Neuronal stem cell (in vitro differentiated cells): ENCODE data around the gene IQCE.

ENCODE experiments used
- DNase-seq: peaks from one replicate; pipeline ENCODE4 v3.0.0-alpha.2; 2013; ENCODE audit warnings: low spot score
- H2AFZ ChIP-seq: one replicate; pipeline ENCODE4 v1.6.1; 2013; ENCODE audit warnings: mild to moderate bottlenecking, low read length, inconsistent platforms
- H2AK5ac ChIP-seq: 2 replicates; pipeline ENCODE4 v1.6.1; 2013; ENCODE audit warnings: low read depth, mild to moderate bottlenecking, inconsistent platforms, low read length, moderate library complexity, mixed read lengths
- H2BK120ac ChIP-seq: 2 replicates; pipeline ENCODE4 v1.6.1; 2013; ENCODE audit warnings: low read depth, mild to moderate bottlenecking, inconsistent platforms, low read length, moderate library complexity, mixed read lengths
- H2BK12ac ChIP-seq: one replicate; pipeline ENCODE4 v1.6.1; 2013; ENCODE audit warnings: low read length, inconsistent platforms
- H2BK15ac ChIP-seq: 2 replicates; pipeline ENCODE4 v1.6.1; 2013; ENCODE audit warnings: mild to moderate bottlenecking, low read length, inconsistent platforms, mixed read lengths
- H2BK5ac ChIP-seq: one replicate; pipeline ENCODE4 v1.6.1; 2013; ENCODE audit warnings: inconsistent platforms, mild to moderate bottlenecking, low read length, moderate library complexity
- H3K14ac ChIP-seq: one replicate; pipeline ENCODE4 v1.6.1; 2013; ENCODE audit warnings: low read length, inconsistent platforms
- H3K18ac ChIP-seq: 2 replicates; pipeline ENCODE4 v1.6.1; 2013; ENCODE audit warnings: low read length, inconsistent platforms
- H3K23ac ChIP-seq: 2 replicates; pipeline ENCODE4 v1.6.1; 2013; ENCODE audit warnings: low read depth, mild to moderate bottlenecking, mixed read lengths, low read length, inconsistent platforms; ENCODE audit not compliant: poor library complexity
- H3K27ac ChIP-seq: replicated peaks from 3 replicates; pipeline ENCODE4 v1.5.1; 2013; ENCODE audit warnings: low read length, inconsistent platforms
- H3K27me3 ChIP-seq, 3 experiments: 2 replicates each; pipeline ENCODE4 v1.6.1; 2013; ENCODE audit warnings: low read length in 3 of 3, mild to moderate bottlenecking in 2 of 3, inconsistent platforms in 1 of 3, low read depth in 1 of 3, mixed read lengths in 1 of 3, moderate library complexity in 1 of 3; ENCODE audit not compliant: control insufficient read depth in 3 of 3, insufficient read depth in 3 of 3
- H3K36me3 ChIP-seq, 2 donors: replicated peaks in 1 of 2; 2 replicates each; pipeline ENCODE4 v1.6.1; 2013; ENCODE audit warnings: low read length in 2 of 2; ENCODE audit not compliant: control insufficient read depth in 2 of 2, insufficient read depth in 2 of 2
- H3K4ac ChIP-seq: 2 replicates; pipeline ENCODE4 v1.6.1; 2013; ENCODE audit warnings: inconsistent platforms, mild to moderate bottlenecking, low read length, moderate library complexity
- H3K4me1 ChIP-seq, 2 donors: 1 replicate in 1 of 2; 2 replicates in 1 of 2; pipeline ENCODE4 v1.6.1; 2013; ENCODE audit warnings: low read length in 2 of 2, low read depth in 1 of 2; ENCODE audit not compliant: control insufficient read depth in 2 of 2, insufficient read depth in 1 of 2
- H3K4me2 ChIP-seq: one replicate; pipeline ENCODE4 v1.6.1; 2013; ENCODE audit warnings: mild to moderate bottlenecking, low read length, inconsistent platforms; ENCODE audit not compliant: insufficient read depth, poor library complexity, severe bottlenecking
- H3K4me3 ChIP-seq, 2 donors: 2 replicates each; pipeline ENCODE4 v1.5.1; 2013; ENCODE audit warnings: low read length in 2 of 2, mild to moderate bottlenecking in 2 of 2, inconsistent platforms in 1 of 2, moderate library complexity in 1 of 2
- H3K79me1 ChIP-seq: one replicate; pipeline ENCODE4 v1.6.1; 2013; ENCODE audit warnings: low read depth, mild to moderate bottlenecking, inconsistent platforms, low read length, moderate library complexity
- H3K9ac ChIP-seq: one replicate; pipeline ENCODE4 v1.6.1; 2013; ENCODE audit warnings: mild to moderate bottlenecking, low read depth, low read length, inconsistent platforms; ENCODE audit not compliant: poor library complexity
- H3K9me3 ChIP-seq, 2 donors: replicated peaks in 1 of 2; 2 replicates each; pipeline versions ENCODE3 to v1.6.1; 2013; ENCODE audit warnings: low read length in 2 of 2, mild to moderate bottlenecking in 2 of 2, inconsistent platforms in 1 of 2, low read depth in 1 of 2, mixed read lengths in 1 of 2, moderate library complexity in 1 of 2; ENCODE audit not compliant: control insufficient read depth in 2 of 2, insufficient read depth in 1 of 2
- H4K8ac ChIP-seq: one replicate; pipeline ENCODE4 v1.6.1; 2013; ENCODE audit warnings: low read depth, mild to moderate bottlenecking, inconsistent platforms, low read length, moderate library complexity
- H4K91ac ChIP-seq: one replicate; pipeline ENCODE4 v1.6.1; 2013; ENCODE audit warnings: low read length, low read depth, mild to moderate bottlenecking, inconsistent platforms; ENCODE audit not compliant: poor library complexity
- WGBS, 2 donors: extraction: QIAGEN DNeasy Blood & Tissue Kit; methylation state at CpG; one replicate each; pipeline ENCODE4 v1.1.7; 2013; ENCODE audit warnings: missing lambda C conversion rate in 2 of 2, mixed read lengths in 1 of 2; ENCODE audit not compliant: insufficient read length in 2 of 2, insufficient replicate concordance in 1 of 2; ENCODE audit errors: extremely low coverage in 2 of 2; 5-methylcytosine and 5-hydroxymethylcytosine counted together

The IQCE gene

DNA sequence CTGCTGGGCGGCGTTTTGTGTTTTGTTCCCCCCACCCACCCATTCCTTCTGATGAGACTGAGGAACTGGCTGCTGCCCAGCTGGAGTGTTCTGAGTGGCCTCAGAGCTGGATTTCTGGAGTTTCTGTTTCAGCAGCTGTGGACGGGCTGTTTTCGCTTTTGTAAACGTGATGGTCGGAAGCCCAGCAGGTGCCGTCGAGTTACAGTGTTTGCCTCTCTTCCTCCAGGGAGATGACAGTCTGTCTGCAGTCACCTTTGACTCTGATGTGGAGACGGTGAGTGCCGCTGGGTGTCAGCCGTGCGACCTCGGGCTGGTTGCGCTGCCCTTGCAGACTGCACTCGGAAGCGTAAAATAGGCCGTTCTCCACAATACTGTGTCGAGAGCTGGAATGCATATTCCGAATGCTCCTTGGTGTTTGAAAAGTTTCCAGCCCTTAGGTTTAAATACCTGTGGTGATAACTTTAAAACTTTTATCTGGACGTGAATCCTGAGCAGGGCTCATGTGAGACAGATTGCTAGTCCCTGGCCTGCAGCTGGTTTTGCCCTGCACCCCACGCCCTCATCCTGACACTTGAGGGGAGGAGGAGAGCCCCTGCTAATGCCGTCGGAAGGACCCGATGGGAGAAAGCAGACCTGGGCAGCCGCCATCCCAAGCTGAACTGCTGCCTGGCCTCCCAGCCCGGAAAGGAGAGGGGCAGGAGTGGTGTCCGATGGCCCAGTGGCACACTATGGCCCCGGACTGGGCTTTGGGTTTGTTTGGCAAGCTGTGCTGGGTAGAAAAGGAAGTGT is 8.3 kb downstream of the IQCE start:
- peak overlapping the region; percentile 72 for H2AK5ac ChIP-seq
- H3K27ac ChIP-seq = peak overlapping the region; percentile 29
- peaks cover 22 to 25% of the 10 kb centered on the region in 2 donors for H3K4me1 ChIP-seq
- H2BK15ac ChIP-seq = peak overlapping the region; percentile 42
- no peak overlapping the region for H3K14ac ChIP-seq
- no peak for DNase-seq
- H2BK12ac ChIP-seq = peak overlapping the region; percentile 5
- H3K4me2 ChIP-seq = no peak overlapping the region
- no peaks in the 10 kb centered on the region for H3K9me3 ChIP-seq
- peak overlapping the region; percentile 63 for H3K9ac ChIP-seq
- peak overlapping the region; percentile 40 for H3K23ac ChIP-seq
- H4K8ac ChIP-seq = no peak overlapping the region
- H2AFZ ChIP-seq = peak overlapping the region; percentile 18
- peaks cover under 1% of the 10 kb centered on the region for H3K79me1 ChIP-seq
- no CpG with 5 or more reads among the region's 28 CpGs for WGBS, 2 donors
- H3K4ac ChIP-seq = no peak overlapping the region
- H3K27me3 ChIP-seq = no peaks in the 10 kb centered on the region
- no peak overlapping the region for H2BK5ac ChIP-seq
- H3K4me3 ChIP-seq = no peak overlapping the region
- peak overlapping the region; percentile 57 for H3K18ac ChIP-seq
- no peak overlapping the region for H4K91ac ChIP-seq
- H3K36me3 ChIP-seq = peaks cover 0 to 8% of the 10 kb centered on the region in 2 donors
- no peak overlapping the region for H2BK120ac ChIP-seq

DNA sequence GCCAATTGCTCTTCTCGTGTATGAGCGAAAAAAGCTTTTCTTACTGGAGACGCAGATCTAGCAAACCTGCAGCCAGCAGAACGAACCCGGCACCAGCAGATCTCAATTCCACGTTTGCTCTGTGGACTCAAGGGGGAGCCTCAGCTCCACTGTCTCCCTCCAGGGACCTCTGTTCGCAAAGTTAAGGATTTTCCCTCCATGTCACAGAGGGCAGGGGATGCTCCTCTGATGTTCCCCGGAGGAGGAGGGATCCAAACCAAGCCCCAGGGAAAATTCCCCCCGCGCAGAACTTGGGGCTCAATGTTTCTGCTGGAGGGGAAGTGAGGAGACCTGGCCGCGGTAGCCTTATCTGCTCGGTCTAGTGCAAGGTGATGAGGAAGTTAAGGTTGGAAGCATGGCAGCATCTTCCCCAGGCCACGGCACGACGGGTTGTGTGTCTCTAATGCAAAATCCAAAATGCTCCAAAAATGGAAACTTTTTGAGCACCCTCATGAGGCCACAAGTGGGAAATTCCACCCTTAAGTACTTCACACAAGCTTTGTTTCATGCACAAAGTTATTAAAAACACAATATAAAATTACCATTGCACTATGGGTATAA is 9.0 kb downstream of the IQCE start:
- peak overlapping the region; percentile 55 for H3K9ac ChIP-seq
- no peak overlapping the region for H2BK5ac ChIP-seq
- no peak for DNase-seq
- H2BK15ac ChIP-seq = peak overlapping the region; percentile 79
- no peak overlapping the region for H2BK120ac ChIP-seq
- no peak overlapping the region for H3K4ac ChIP-seq
- peak overlapping the region; percentile 72 for H2AK5ac ChIP-seq
- peak overlapping the region; percentile 57 for H3K18ac ChIP-seq
- H4K8ac ChIP-seq = no peak overlapping the region
- no CpG with 5 or more reads among the region's 16 CpGs for WGBS, 2 donors
- H2BK12ac ChIP-seq = no peak overlapping the region
- H4K91ac ChIP-seq = no peak overlapping the region
- no peak overlapping the region for H3K14ac ChIP-seq
- H3K4me3 ChIP-seq = no peak overlapping the region
- H3K9me3 ChIP-seq = no peaks in the 10 kb centered on the region
- H3K23ac ChIP-seq = peak overlapping the region; percentile 40
- peak overlapping the region; percentile 6 for H3K27ac ChIP-seq
- peaks cover 0 to 15% of the 10 kb centered on the region in 2 donors for H3K36me3 ChIP-seq
- H3K4me1 ChIP-seq = peaks cover 22 to 25% of the 10 kb centered on the region in 2 donors
- H3K27me3 ChIP-seq = no peaks in the 10 kb centered on the region
- H2AFZ ChIP-seq = peak overlapping the region; percentile 4
- H3K4me2 ChIP-seq = no peak overlapping the region
- H3K79me1 ChIP-seq = peaks cover 1% of the 10 kb centered on the region

DNA sequence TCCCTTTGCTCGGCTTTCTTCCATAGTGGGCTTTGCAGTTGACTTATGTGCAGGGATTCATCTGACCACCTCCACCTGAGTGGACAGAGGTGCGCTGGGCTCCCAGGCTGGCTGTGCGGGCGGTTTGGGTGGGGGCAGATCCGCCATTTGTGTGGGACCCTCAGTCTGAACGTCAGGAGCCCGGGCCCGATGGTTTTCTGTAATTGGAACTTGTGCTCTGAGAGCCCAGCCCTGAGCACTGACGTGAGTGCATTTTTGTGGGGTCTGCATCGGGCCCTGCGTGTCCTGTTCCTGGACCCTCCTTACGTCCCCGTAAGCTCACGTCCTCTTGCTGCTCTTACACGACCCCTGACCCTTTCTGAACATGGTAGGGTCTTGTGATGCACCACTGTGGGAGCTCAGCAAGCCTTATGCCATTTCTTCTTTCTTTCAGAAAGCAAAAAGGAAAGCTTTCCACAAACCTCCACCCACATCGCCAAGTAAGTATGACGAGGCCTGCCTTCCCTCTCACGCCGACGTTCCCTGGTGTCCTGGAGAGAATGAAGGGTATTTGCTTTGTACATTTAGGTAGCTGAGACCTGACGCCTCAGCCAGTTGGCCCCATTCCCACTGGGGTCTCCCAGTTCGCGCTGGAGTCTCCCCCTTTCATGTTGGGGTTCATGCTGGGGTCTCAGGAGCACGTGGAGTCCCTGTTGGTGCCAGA is 9.9 kb downstream of the IQCE start:
- Histone ChIP-seq H3K27me3 (no peaks in the 10 kb centered on the region), H3K4me3 (no peak overlapping the region), H2AFZ (no peak overlapping the region), H3K4me2 (no peak overlapping the region), H3K27ac (peak overlapping the region; percentile 3), H2BK5ac (no peak overlapping the region), H3K4ac (no peak overlapping the region), H3K4me1 (peaks cover 22 to 25% of the 10 kb centered on the region in 2 donors), H3K9me3 (no peaks in the 10 kb centered on the region), H3K23ac (peak overlapping the region; percentile 70), H2BK12ac (no peak overlapping the region), H2AK5ac (peak overlapping the region; percentile 20), H3K36me3 (peaks cover 2 to 22% of the 10 kb centered on the region in 2 donors), H3K79me1 (peaks cover 1% of the 10 kb centered on the region), H2BK15ac (peak overlapping the region; percentile 79), H4K91ac (peak overlapping the region; percentile 28), H3K14ac (no peak overlapping the region), H3K9ac (no peak overlapping the region), H2BK120ac (peak overlapping the region; percentile 7), H3K18ac (peak overlapping the region; percentile 79), H4K8ac (no peak overlapping the region)
- WGBS, 2 donors = no CpG with 5 or more reads among the region's 24 CpGs
- DNase-seq = no peak

DNA sequence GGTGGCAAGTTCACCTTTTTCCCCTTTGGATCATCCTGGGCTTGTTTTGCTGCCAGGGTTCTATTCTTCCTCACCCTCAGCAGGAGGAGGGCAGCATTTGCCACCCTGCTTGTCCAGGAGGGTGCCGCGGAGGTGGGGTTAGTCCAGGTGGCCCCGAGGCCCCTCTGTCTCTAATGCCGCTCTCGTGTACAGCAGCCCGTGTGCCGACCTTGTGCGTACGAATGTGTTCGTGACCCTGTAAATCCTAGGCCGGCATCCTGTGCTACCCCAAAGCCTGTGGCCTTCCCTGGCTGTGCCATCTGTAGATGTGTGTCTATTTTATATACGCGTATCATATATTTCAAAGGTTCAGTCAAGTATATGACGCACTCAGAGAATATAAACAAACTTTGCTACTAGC is 10.6 kb downstream of the IQCE start:
- Histone ChIP-seq H2BK5ac (no peak overlapping the region), H3K9ac (no peak overlapping the region), H2BK120ac (no peak overlapping the region), H2BK15ac (no peak overlapping the region), H3K79me1 (peaks cover 1% of the 10 kb centered on the region), H2AFZ (no peak overlapping the region), H2BK12ac (no peak overlapping the region), H3K14ac (no peak overlapping the region), H3K36me3 (peaks cover 3 to 29% of the 10 kb centered on the region in 2 donors), H4K91ac (no peak overlapping the region), H3K4me1 (peaks cover 24 to 25% of the 10 kb centered on the region in 2 donors), H3K4ac (no peak overlapping the region), H3K18ac (no peak overlapping the region), H3K4me2 (no peak overlapping the region), H3K27me3 (no peaks in the 10 kb centered on the region), H3K4me3 (no peak overlapping the region), H4K8ac (no peak overlapping the region), H2AK5ac (no peak overlapping the region), H3K23ac (no peak overlapping the region), H3K9me3 (no peaks in the 10 kb centered on the region), H3K27ac (no peak overlapping the region)
- WGBS, 2 donors = no CpG with 5 or more reads among the region's 14 CpGs
- no peak for DNase-seq
